H1 (cell line): ENCODE results near the gene COL4A1. TPM values are rescaled to one million over a fixed set of nuclear protein-coding genes. Genes with fewer than 3 reads are reported as not detected.

ENCODE experiments used
- ASH2L ChIP-seq: fragments of 200-600, 300-600 bp; sonication (generic); IDR thresholded peaks from one replicate; pipeline ENCODE4 v1.7.1; 2017; ENCODE audit warnings: low read length
- BACH1 ChIP-seq: IDR thresholded peaks from 2 replicates; pipeline ENCODE4 v1.6.1; 2012; ENCODE audit warnings: low read length, improper control_type of control experiment
- HDAC6 ChIP-seq: IDR thresholded peaks from one replicate; pipeline ENCODE4 v1.7.1; 2012; ENCODE audit warnings: low read depth, mild to moderate bottlenecking, inconsistent platforms, low read length, moderate library complexity
- JUND ChIP-seq: IDR thresholded peaks from 2 replicates; pipeline ENCODE4 v1.6.1; 2011; ENCODE audit warnings: mild to moderate bottlenecking, improper control_type of control experiment, low read length
- KDM4A ChIP-seq: IDR thresholded peaks from one replicate; pipeline ENCODE4 v1.7.1; 2012; ENCODE audit warnings: low read depth, mild to moderate bottlenecking, moderate library complexity, low read length, inconsistent platforms; ENCODE audit not compliant: severe bottlenecking
- NANOG ChIP-seq: IDR thresholded peaks from 2 replicates; pipeline ENCODE4 v1.6.1; 2011; ENCODE audit warnings: low read length, low read depth, mild to moderate bottlenecking, inconsistent platforms; ENCODE audit not compliant: insufficient read depth, poor library complexity, severe bottlenecking
- POLR2A ChIP-seq, 2 experiments: IDR thresholded peaks; 1 replicate in 1 of 2; 2 replicates in 1 of 2; pipeline ENCODE4 v1.6.1; 2011; ENCODE audit warnings: low read depth in 2 of 2, low read length in 2 of 2, mild to moderate bottlenecking in 2 of 2; ENCODE audit errors: control extremely low read depth in 1 of 2
- SIN3A ChIP-seq, 2 experiments: IDR thresholded peaks in 1 of 2; conservative IDR thresholded peaks in 1 of 2; 2 replicates each; pipeline ENCODE4 v1.6.1; 2011 to 2012; ENCODE audit warnings: low read length in 2 of 2, improper control_type of control experiment in 1 of 2, low read depth in 1 of 2, mild to moderate bottlenecking in 1 of 2
- SP2 ChIP-seq: IDR thresholded peaks from 2 replicates; pipeline ENCODE4 v1.6.1; 2012; ENCODE audit warnings: mild to moderate bottlenecking, low read length, inconsistent platforms
- TAF7 ChIP-seq: optimal IDR thresholded peaks from 2 replicates; pipeline ENCODE3; 2011; ENCODE audit warnings: low read depth, mild to moderate bottlenecking, inconsistent platforms, low read length, moderate library complexity, borderline replicate concordance
- TEAD4 ChIP-seq: IDR thresholded peaks from 2 replicates; pipeline ENCODE4 v1.6.1; 2012; ENCODE audit warnings: low read depth, low read length, inconsistent platforms, mixed read lengths
- polyA plus RNA-seq, 7 experiments: library from polyadenylated mRNA; depleted of rRNA in 3 of 7; stranded (reverse) in 5 of 7; unstranded in 2 of 7; fragments of >200 nt in 5 of 7; fragments of 200-250 nt in 2 of 7; gene quantifications; 1 replicate in 5 of 7; 2 replicates in 1 of 7; 4 replicates in 1 of 7; pipeline versions ENCODE4 v1.2.1 to v1.2.3, GENCODE V29; 2011 to 2013; ENCODE audit warnings: missing spikeins in 2 of 7, mixed read lengths in 2 of 7
- total RNA-seq: library from RNA; stranded (reverse); fragmentation: NEBNext Ultra II Directional; extraction: Animal tissue kit (Norgen Biotek cat#: 25700); gene quantifications from 2 replicates; pipeline ENCODE4 v1.2.1, GENCODE V29; 2021
- TF ChIP-seq, protein P1 (sequence below): fragments of 300-600 bp; sonication (generic); IDR thresholded peaks from 2 replicates; pipeline ENCODE4 v1.7.1; 2012; ENCODE audit warnings: low read length, moderate library complexity, mild to moderate bottlenecking, inconsistent platforms; ENCODE audit not compliant: insufficient replicate concordance

The COL4A1 gene
- total and polyA plus RNA-seq, 2 of the 8 experiments (the other 6 are each of a cell fraction or from before 2014, with no cell fraction given): 30.7 to 82.0 TPM

DNA sequence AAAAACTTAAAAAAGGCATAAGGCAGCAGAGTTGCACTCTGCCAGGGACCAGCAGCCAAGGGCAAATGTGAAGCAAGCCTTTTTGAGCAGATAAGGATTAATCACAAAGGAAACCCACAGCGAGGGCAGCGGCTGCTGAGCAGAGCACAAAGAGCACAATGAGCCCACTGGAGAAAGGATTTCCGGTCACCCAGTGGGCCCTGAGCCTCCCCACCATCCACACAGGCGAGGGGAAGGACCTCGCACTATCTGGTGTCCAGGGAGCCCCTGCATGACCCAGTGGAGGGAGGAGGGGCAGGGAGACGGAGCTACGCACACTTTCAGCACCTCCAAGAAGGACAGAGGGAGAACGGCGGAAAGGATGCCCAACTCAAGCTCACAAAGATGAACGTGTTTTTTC lies 40.0 kb downstream of the COL4A1 start (continued):
- TF ChIP-seq, protein P1, sequence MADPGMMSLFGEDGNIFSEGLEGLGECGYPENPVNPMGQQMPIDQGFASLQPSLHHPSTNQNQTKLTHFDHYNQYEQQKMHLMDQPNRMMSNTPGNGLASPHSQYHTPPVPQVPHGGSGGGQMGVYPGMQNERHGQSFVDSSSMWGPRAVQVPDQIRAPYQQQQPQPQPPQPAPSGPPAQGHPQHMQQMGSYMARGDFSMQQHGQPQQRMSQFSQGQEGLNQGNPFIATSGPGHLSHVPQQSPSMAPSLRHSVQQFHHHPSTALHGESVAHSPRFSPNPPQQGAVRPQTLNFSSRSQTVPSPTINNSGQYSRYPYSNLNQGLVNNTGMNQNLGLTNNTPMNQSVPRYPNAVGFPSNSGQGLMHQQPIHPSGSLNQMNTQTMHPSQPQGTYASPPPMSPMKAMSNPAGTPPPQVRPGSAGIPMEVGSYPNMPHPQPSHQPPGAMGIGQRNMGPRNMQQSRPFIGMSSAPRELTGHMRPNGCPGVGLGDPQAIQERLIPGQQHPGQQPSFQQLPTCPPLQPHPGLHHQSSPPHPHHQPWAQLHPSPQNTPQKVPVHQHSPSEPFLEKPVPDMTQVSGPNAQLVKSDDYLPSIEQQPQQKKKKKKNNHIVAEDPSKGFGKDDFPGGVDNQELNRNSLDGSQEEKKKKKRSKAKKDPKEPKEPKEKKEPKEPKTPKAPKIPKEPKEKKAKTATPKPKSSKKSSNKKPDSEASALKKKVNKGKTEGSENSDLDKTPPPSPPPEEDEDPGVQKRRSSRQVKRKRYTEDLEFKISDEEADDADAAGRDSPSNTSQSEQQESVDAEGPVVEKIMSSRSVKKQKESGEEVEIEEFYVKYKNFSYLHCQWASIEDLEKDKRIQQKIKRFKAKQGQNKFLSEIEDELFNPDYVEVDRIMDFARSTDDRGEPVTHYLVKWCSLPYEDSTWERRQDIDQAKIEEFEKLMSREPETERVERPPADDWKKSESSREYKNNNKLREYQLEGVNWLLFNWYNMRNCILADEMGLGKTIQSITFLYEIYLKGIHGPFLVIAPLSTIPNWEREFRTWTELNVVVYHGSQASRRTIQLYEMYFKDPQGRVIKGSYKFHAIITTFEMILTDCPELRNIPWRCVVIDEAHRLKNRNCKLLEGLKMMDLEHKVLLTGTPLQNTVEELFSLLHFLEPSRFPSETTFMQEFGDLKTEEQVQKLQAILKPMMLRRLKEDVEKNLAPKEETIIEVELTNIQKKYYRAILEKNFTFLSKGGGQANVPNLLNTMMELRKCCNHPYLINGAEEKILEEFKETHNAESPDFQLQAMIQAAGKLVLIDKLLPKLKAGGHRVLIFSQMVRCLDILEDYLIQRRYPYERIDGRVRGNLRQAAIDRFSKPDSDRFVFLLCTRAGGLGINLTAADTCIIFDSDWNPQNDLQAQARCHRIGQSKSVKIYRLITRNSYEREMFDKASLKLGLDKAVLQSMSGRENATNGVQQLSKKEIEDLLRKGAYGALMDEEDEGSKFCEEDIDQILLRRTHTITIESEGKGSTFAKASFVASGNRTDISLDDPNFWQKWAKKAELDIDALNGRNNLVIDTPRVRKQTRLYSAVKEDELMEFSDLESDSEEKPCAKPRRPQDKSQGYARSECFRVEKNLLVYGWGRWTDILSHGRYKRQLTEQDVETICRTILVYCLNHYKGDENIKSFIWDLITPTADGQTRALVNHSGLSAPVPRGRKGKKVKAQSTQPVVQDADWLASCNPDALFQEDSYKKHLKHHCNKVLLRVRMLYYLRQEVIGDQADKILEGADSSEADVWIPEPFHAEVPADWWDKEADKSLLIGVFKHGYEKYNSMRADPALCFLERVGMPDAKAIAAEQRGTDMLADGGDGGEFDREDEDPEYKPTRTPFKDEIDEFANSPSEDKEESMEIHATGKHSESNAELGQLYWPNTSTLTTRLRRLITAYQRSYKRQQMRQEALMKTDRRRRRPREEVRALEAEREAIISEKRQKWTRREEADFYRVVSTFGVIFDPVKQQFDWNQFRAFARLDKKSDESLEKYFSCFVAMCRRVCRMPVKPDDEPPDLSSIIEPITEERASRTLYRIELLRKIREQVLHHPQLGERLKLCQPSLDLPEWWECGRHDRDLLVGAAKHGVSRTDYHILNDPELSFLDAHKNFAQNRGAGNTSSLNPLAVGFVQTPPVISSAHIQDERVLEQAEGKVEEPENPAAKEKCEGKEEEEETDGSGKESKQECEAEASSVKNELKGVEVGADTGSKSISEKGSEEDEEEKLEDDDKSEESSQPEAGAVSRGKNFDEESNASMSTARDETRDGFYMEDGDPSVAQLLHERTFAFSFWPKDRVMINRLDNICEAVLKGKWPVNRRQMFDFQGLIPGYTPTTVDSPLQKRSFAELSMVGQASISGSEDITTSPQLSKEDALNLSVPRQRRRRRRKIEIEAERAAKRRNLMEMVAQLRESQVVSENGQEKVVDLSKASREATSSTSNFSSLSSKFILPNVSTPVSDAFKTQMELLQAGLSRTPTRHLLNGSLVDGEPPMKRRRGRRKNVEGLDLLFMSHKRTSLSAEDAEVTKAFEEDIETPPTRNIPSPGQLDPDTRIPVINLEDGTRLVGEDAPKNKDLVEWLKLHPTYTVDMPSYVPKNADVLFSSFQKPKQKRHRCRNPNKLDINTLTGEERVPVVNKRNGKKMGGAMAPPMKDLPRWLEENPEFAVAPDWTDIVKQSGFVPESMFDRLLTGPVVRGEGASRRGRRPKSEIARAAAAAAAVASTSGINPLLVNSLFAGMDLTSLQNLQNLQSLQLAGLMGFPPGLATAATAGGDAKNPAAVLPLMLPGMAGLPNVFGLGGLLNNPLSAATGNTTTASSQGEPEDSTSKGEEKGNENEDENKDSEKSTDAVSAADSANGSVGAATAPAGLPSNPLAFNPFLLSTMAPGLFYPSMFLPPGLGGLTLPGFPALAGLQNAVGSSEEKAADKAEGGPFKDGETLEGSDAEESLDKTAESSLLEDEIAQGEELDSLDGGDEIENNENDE: no peak
- no peak for TF ChIP-seq POLR2A (IDR thresholded peaks at IDR 0.05; ENCODE audit: control extremely low read depth in 1 of 2, low read depth in 2 of 2, low read length in 2 of 2)
- peak; percentile 81 for TF ChIP-seq BACH1
- peak in 1 of 2 experiments; percentile 82; a peak in 2 of 4 replicates for TF ChIP-seq SIN3A (conservative IDR thresholded peaks at IDR 0.05 in 1 of 2, IDR thresholded peaks at IDR 0.05 in 1 of 2; ENCODE audit: low read depth in 1 of 2, low read length in 2 of 2)
- TF ChIP-seq HDAC6: no peak
- TF ChIP-seq SP2: no peak
- TF ChIP-seq TEAD4: no peak
- TF ChIP-seq KDM4A: no peak
- TF ChIP-seq NANOG: no peak
- TF ChIP-seq ASH2L: no peak
- TF ChIP-seq TAF7: no peak
- no peak for TF ChIP-seq JUND
